H1 (cell line): ENCODE measurements around the gene BAG1. TPM values are rescaled to one million over a fixed set of nuclear protein-coding genes. Genes with fewer than 3 reads are reported as not detected.

ENCODE experiments used
- CTCF ChIA-PET: fragments of 300-600 bp; sonication (Branson Sonifier 250); formaldehyde crosslinking; loops from one replicate; lab custom pipeline; 2021; ENCODE audit not compliant: partially characterized antibody; lab: Charles Lee
- POLR2A ChIA-PET: fragments of 300-600 bp; sonication (Branson Sonifier 250); formaldehyde crosslinking; loops from one replicate; lab custom pipeline; 2021; ENCODE audit warnings: inconsistent platforms; ENCODE audit not compliant: partially characterized antibody; lab: Charles Lee
- DNase-seq, 2 experiments: peaks; one replicate each; pipeline versions ENCODE4 v3.0.0 to v3.0.0-alpha.2; 2010 to 2022; ENCODE audit warnings: low spot score in 2 of 2, low read depth in 1 of 2, mixed read lengths in 1 of 2
- FAIRE-seq: peaks from 2 replicates; lab custom pipeline; 2011; peaks lifted over from hg19 to GRCh38; lab: Jason Lieb, UNC
- H2AFZ ChIP-seq: 2 replicates; pipeline ENCODE4 v1.8.1; 2012; ENCODE audit warnings: low read length, inconsistent platforms
- H2AK5ac ChIP-seq: 2 replicates; pipeline ENCODE4 v1.6.1; 2013; ENCODE audit warnings: low read depth, low read length
- H2BK120ac ChIP-seq: replicated peaks from 2 replicates; pipeline ENCODE3; 2013; ENCODE audit warnings: low read depth, low read length, inconsistent platforms
- H2BK12ac ChIP-seq: 2 replicates; pipeline ENCODE4 v1.6.1; 2013; ENCODE audit warnings: low read depth, low read length
- H2BK15ac ChIP-seq: 2 replicates; pipeline ENCODE4 v1.6.1; 2013; ENCODE audit warnings: low read length
- H2BK20ac ChIP-seq: 2 replicates; pipeline ENCODE4 v1.6.1; 2013; ENCODE audit warnings: low read length
- H2BK5ac ChIP-seq: 2 replicates; pipeline ENCODE4 v1.6.1; 2013; ENCODE audit warnings: low read depth, low read length
- H3K14ac ChIP-seq: 2 replicates; pipeline ENCODE4 v1.6.1; 2013; ENCODE audit warnings: inconsistent platforms; ENCODE audit not compliant: insufficient read length
- H3K18ac ChIP-seq: 2 replicates; pipeline ENCODE4 v1.6.1; 2013; ENCODE audit warnings: low read length; ENCODE audit errors: extremely low read depth
- H3K23ac ChIP-seq: 2 replicates; pipeline ENCODE4 v1.6.1; 2013; ENCODE audit warnings: inconsistent platforms; ENCODE audit not compliant: insufficient read length
- H3K23me2 ChIP-seq: 2 replicates; pipeline ENCODE4 v1.6.1; 2013; ENCODE audit warnings: low read depth, low read length
- H3K27ac ChIP-seq: 2 replicates; pipeline ENCODE4 v1.6.1; 2011; ENCODE audit warnings: low read depth, low read length, inconsistent platforms
- H3K27me3 ChIP-seq, 4 experiments: replicated peaks in 1 of 4; 1 replicate in 1 of 4; 2 replicates in 3 of 4; pipeline versions ENCODE4 v1.6.1 to v1.8.1; 2011 to 2013; ENCODE audit warnings: low read length in 3 of 4, mild to moderate bottlenecking in 3 of 4, inconsistent platforms in 2 of 4, mixed read lengths in 2 of 4, moderate library complexity in 1 of 4; ENCODE audit not compliant: control insufficient read depth in 3 of 4, insufficient read depth in 3 of 4; ENCODE audit errors: extremely low read depth in 1 of 4
- H3K36me3 ChIP-seq, 4 experiments: 2 replicates each; pipeline versions ENCODE4 v1.6.1 to v1.8.1; 2011 to 2013; ENCODE audit warnings: mild to moderate bottlenecking in 4 of 4, low read length in 3 of 4, moderate library complexity in 2 of 4, control low read depth in 1 of 4, inconsistent platforms in 1 of 4; ENCODE audit not compliant: insufficient read depth in 4 of 4, control insufficient read depth in 2 of 4
- H3K4ac ChIP-seq: replicated peaks from 2 replicates; pipeline ENCODE3; 2013; ENCODE audit warnings: low read length, low read depth, mixed read lengths, inconsistent platforms; ENCODE audit not compliant: insufficient read length
- H3K4me1 ChIP-seq, 4 experiments: replicated peaks in 1 of 4; 1 replicate in 1 of 4; 2 replicates in 3 of 4; pipeline versions ENCODE4 v1.6.1 to v1.8.1; 2011 to 2013; ENCODE audit warnings: low read length in 3 of 4, inconsistent platforms in 2 of 4, mixed read lengths in 1 of 4; ENCODE audit not compliant: insufficient read depth in 4 of 4, control insufficient read depth in 3 of 4
- H3K4me2 ChIP-seq, 2 experiments: 2 replicates each; pipeline versions ENCODE4 v1.6.1 to v1.8.1; 2011 to 2013; ENCODE audit warnings: low read depth in 2 of 2, low read length in 2 of 2, control low read depth in 1 of 2, inconsistent platforms in 1 of 2, mild to moderate bottlenecking in 1 of 2; ENCODE audit not compliant: insufficient read depth in 1 of 2
- H3K4me3 ChIP-seq, 4 experiments: fragments of 200-600, 300-600 bp in 1 of 4; sonication (generic), shearing (Covaris generic), sonication (Bioruptor Twin) in 1 of 4; 2 replicates each; pipeline versions ENCODE4 v1.5.1 to v1.8.1; 2011 to 2016; ENCODE audit warnings: low read length in 4 of 4, low read depth in 3 of 4, control low read depth in 2 of 4, inconsistent platforms in 2 of 4, mild to moderate bottlenecking in 2 of 4, mixed read lengths in 1 of 4, moderate library complexity in 1 of 4; ENCODE audit not compliant: insufficient read depth in 2 of 4; ENCODE audit errors: extremely low read depth in 1 of 4
- H3K56ac ChIP-seq: replicated peaks from 2 replicates; pipeline ENCODE3; 2013; ENCODE audit warnings: low read depth, mild to moderate bottlenecking, mixed read lengths, low read length, inconsistent platforms; ENCODE audit not compliant: insufficient read length
- H3K79me1 ChIP-seq: 2 replicates; pipeline ENCODE4 v1.6.1; 2013; ENCODE audit warnings: low read depth, low read length, control low read depth
- H3K79me2 ChIP-seq, 2 experiments: 2 replicates each; pipeline versions ENCODE4 v1.6.1 to v1.8.1; 2012 to 2013; ENCODE audit warnings: low read length in 2 of 2, mild to moderate bottlenecking in 2 of 2, inconsistent platforms in 1 of 2; ENCODE audit not compliant: insufficient read depth in 2 of 2, control insufficient read depth in 1 of 2
- H3K9ac ChIP-seq, 4 experiments: replicated peaks in 1 of 4; 1 replicate in 1 of 4; 2 replicates in 3 of 4; pipeline versions ENCODE4 v1.6.1 to v1.8.1; 2011 to 2013; ENCODE audit warnings: low read depth in 3 of 4, low read length in 3 of 4, control low read depth in 2 of 4, mild to moderate bottlenecking in 2 of 4, moderate library complexity in 2 of 4, inconsistent platforms in 1 of 4; ENCODE audit errors: extremely low read depth in 1 of 4
- H3K9me3 ChIP-seq, 2 experiments: 2 replicates each; pipeline versions ENCODE4 v1.6.1 to v1.8.1; 2012 to 2013; ENCODE audit warnings: mild to moderate bottlenecking in 2 of 2, moderate library complexity in 2 of 2, control low read depth in 1 of 2, inconsistent platforms in 1 of 2, low read depth in 1 of 2, low read length in 1 of 2, mixed read lengths in 1 of 2; ENCODE audit not compliant: insufficient read depth in 2 of 2
- H4K20me1 ChIP-seq, 2 experiments: replicated peaks in 1 of 2; 2 replicates each; pipeline versions ENCODE3 to v1.8.1; 2011 to 2013; ENCODE audit warnings: inconsistent platforms in 2 of 2, low read length in 2 of 2, mild to moderate bottlenecking in 1 of 2; ENCODE audit not compliant: insufficient read depth in 2 of 2, control insufficient read depth in 1 of 2
- H4K5ac ChIP-seq: 2 replicates; pipeline ENCODE4 v1.6.1; 2013; ENCODE audit warnings: low read length, low read depth, mixed read lengths, inconsistent platforms; ENCODE audit not compliant: insufficient read length
- H4K8ac ChIP-seq: 2 replicates; pipeline ENCODE4 v1.8.0; 2013; ENCODE audit warnings: mild to moderate bottlenecking, moderate library complexity, low read length, inconsistent platforms; ENCODE audit not compliant: insufficient read depth; ENCODE audit errors: extremely low read depth
- H4K91ac ChIP-seq: replicated peaks from 2 replicates; pipeline ENCODE3; 2013; ENCODE audit warnings: low read length, mixed read lengths, inconsistent platforms; ENCODE audit not compliant: insufficient read length
- CBX5 ChIP-seq: fragments of 300-800, 300-1000 bp; sonication (generic); IDR thresholded peaks from 2 replicates; pipeline ENCODE4 v1.7.1; 2016; ENCODE audit warnings: antibody characterized with exemption, low read length, low read depth
- CBX8 ChIP-seq: fragments of 300-800, 300-1000 bp; sonication (generic); IDR thresholded peaks from 2 replicates; pipeline ENCODE4 v1.7.1; 2016; ENCODE audit warnings: low read depth, low read length, borderline replicate concordance
- CEBPB ChIP-seq: IDR thresholded peaks from 2 replicates; pipeline ENCODE4 v1.6.1; 2012; ENCODE audit warnings: low read depth, low read length
- CHD1 ChIP-seq: IDR thresholded peaks from 2 replicates; pipeline ENCODE4 v1.6.1; 2012; ENCODE audit warnings: low read depth, low read length, improper control_type of control experiment
- NRF1 ChIP-seq: IDR thresholded peaks from 2 replicates; pipeline ENCODE4 v1.6.1; 2011; ENCODE audit warnings: mild to moderate bottlenecking, low read depth, low read length, improper control_type of control experiment
- POLR2AphosphoS5 ChIP-seq: IDR thresholded peaks from 2 replicates; pipeline ENCODE4 v1.6.1; 2011; ENCODE audit warnings: low read depth, low read length
- SUZ12 ChIP-seq: fragments of 200-600 bp; sonication (generic); IDR thresholded peaks from 2 replicates; pipeline ENCODE4 v1.6.1; 2012; ENCODE audit warnings: mild to moderate bottlenecking, inconsistent platforms, low read length, moderate library complexity, mixed read lengths
- TBP ChIP-seq: IDR thresholded peaks from 2 replicates; pipeline ENCODE4 v1.6.1; 2011; ENCODE audit warnings: low read depth, low read length, improper control_type of control experiment
- ZNF274 ChIP-seq: IDR thresholded peaks from 2 replicates; pipeline ENCODE4 v1.7.0; 2012; ENCODE audit warnings: low read length, borderline replicate concordance; ENCODE audit errors: extremely low read depth
- WGBS, 2 experiments: shearing (Covaris generic) in 1 of 2; methylation state at CpG; one replicate each; pipeline versions ENCODE4 v1.1.6 to v1.1.7; 2013 to 2015; ENCODE audit warnings: low lambda C conversion rate in 2 of 2, mixed read lengths in 2 of 2, inconsistent platforms in 1 of 2, low coverage in 1 of 2, missing lambda C conversion rate in 1 of 2; ENCODE audit not compliant: insufficient replicate concordance in 2 of 2, insufficient coverage in 1 of 2, insufficient read length in 1 of 2; ENCODE audit errors: extremely low coverage in 1 of 2, missing lambda C conversion rate in 1 of 2; 5-methylcytosine and 5-hydroxymethylcytosine counted together
- polyA plus RNA-seq, 7 experiments: library from polyadenylated mRNA; depleted of rRNA in 3 of 7; stranded (reverse) in 5 of 7; unstranded in 2 of 7; fragments of >200 nt in 5 of 7; fragments of 200-250 nt in 2 of 7; gene quantifications; 1 replicate in 5 of 7; 2 replicates in 1 of 7; 4 replicates in 1 of 7; pipeline versions ENCODE4 v1.2.1 to v1.2.3, GENCODE V29; 2011 to 2013; ENCODE audit warnings: missing spikeins in 2 of 7, mixed read lengths in 2 of 7
- total RNA-seq: library from RNA; stranded (reverse); fragmentation: NEBNext Ultra II Directional; extraction: Animal tissue kit (Norgen Biotek cat#: 25700); gene quantifications from 2 replicates; pipeline ENCODE4 v1.2.1, GENCODE V29; 2021

Gene BAG1
- total and polyA plus RNA-seq, 2 of the 8 experiments (the other 6 are each of a cell fraction or from before 2014, with no cell fraction given) = 14.7 to 59.8 TPM

- CTCF ChIA-PET = interaction anchor here (1.5 kb wide), 1 partner anchor 143 kb away, joined by 3 read pairs; no protein-coding TSS in a partner anchor
- Histone ChIP-seq H3K36me3 (peaks cover 27 to 81% (median 56%) of the 10 kb centered on the region in 4 experiments), H2AFZ (no peak overlapping the region), H3K23ac (no peak overlapping the region), H2AK5ac (no peak overlapping the region), H4K91ac (no peak overlapping the region), H2BK5ac (no peak overlapping the region), H3K4ac (no peak overlapping the region), H3K9ac (no peak overlapping the region), H3K14ac (no peak overlapping the region), H3K18ac (no peak overlapping the region), H4K5ac (no peak overlapping the region), H3K79me1 (no peaks in the 10 kb centered on the region), H4K8ac (no peak overlapping the region), H3K79me2 (no peaks in the 10 kb centered on the region), H2BK15ac (no peak overlapping the region), H3K4me2 (no peak overlapping the region), H2BK20ac (no peak overlapping the region), H3K4me1 (no peaks in the 10 kb centered on the region), H3K27me3 (no peaks in the 10 kb centered on the region), H3K56ac (no peak overlapping the region), H3K4me3 (no peak overlapping the region), H2BK120ac (no peak overlapping the region), H3K27ac (no peak overlapping the region), H3K9me3 (no peaks in the 10 kb centered on the region), H2BK12ac (no peak overlapping the region), H3K23me2 (no peaks in the 10 kb centered on the region), H4K20me1 (peaks cover 0 to 3% of the 10 kb centered on the region in 2 experiments)
- WGBS, 2 experiments = 96% methylated on average over 1 of the region's 1 CpG; no CpG with 5 or more reads in 1 of the 2 experiments
- DNase-seq (no peak), FAIRE-seq (no peak)
- POLR2A ChIA-PET = interaction anchor here (1.3 to 1.8 kb wide), 2 partner anchors 13 to 20 kb away, joined by 3 to 5 read pairs; partner anchors contain the start of gene NFX1
- no peak for TF ChIP-seq CHD1
- TF ChIP-seq CBX5 = no peak
- TF ChIP-seq SUZ12 = no peak
- TF ChIP-seq CBX8 = no peak
- TF ChIP-seq NRF1 = no peak
- TF ChIP-seq ZNF274 = no peak
- no peak for TF ChIP-seq POLR2AphosphoS5
- TF ChIP-seq CEBPB = no peak
- TF ChIP-seq TBP = no peak
These were observed 45.4 kb upstream of the BAG1 start for GRCh38 chr9:33309903-33310302.
